Ureter (tissue), 1 donor: ENCODE results near the gene RAPH1. TPM values are rescaled to one million over a fixed set of nuclear protein-coding genes. Genes with fewer than 3 reads are reported as not detected.
"Not testable (repeated sequence)": the region's sequence is repeated elsewhere in the genome, so short reads cannot be mapped to it uniquely, and the experiment has no call there.

Source experiments
- DNase-seq: peaks from one replicate; pipeline ENCODE4 v3.0.0-alpha.2; 2020; ENCODE audit warnings: low spot score
- total RNA-seq: library from RNA; stranded (reverse); gene quantifications from one replicate; pipeline ENCODE4 v1.2.4, GENCODE V29; 2023
- donor health status: DM: yes; HTN: yes; CAD: no.

Gene RAPH1
- total RNA-seq, 1 donor from 2014 or later = 71.6 TPM

GRCh38 chr2:203436496-203436895, 98.6 kb downstream of the RAPH1 start:
- DNase-seq = no peak

GRCh38 chr2:203432811-203433210, 102.3 kb downstream of the RAPH1 start:
- DNase-seq = no peak

GRCh38 chr2:203431391-203432185, 103.5 kb downstream of the RAPH1 start:
- no peak for DNase-seq

- not testable (repeated sequence) for DNase-seq
Measured at GRCh38 chr2:203429643-203430042, 105.5 kb downstream of the RAPH1 start.

- DNase-seq = no peak
Measured at GRCh38 chr2:203427061-203427460, 108.0 kb downstream of the RAPH1 start.

- DNase-seq = no peak
Measured at GRCh38 chr2:203418271-203418670, 116.8 kb downstream of the RAPH1 start.

DNA sequence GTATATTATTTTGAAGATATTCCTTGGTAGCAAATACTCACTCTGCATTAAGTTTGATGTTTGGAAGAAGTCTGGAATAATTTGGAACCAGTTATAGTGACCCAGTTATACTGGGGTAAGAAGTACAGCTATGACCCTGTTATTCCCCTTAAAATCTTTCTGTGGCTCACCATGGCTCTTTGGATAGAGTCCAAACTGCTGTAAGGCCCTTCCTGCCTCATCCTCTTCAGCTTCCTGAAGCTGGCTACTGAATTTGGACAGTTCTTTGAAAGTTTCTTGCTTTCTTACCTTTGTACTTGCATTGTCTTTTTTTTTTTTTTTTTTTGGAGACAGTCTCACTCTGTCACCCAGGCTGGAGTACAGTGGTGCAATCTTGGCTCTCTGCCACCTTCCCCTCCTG, 121.3 kb downstream of the RAPH1 start:
- no peak for DNase-seq

- DNase-seq = no peak
Measured at GRCh38 chr2:203412546-203413331, 122.4 kb downstream of the RAPH1 start.

- no peak for DNase-seq
Measured at GRCh38 chr2:203407496-203407895, 127.6 kb downstream of the RAPH1 start.

GRCh38 chr2:203404996-203405395, 130.1 kb downstream of the RAPH1 start:
- no peak for DNase-seq

GRCh38 chr2:203400805-203401585, 134.1 kb downstream of the RAPH1 start:
- DNase-seq = no peak

DNA sequence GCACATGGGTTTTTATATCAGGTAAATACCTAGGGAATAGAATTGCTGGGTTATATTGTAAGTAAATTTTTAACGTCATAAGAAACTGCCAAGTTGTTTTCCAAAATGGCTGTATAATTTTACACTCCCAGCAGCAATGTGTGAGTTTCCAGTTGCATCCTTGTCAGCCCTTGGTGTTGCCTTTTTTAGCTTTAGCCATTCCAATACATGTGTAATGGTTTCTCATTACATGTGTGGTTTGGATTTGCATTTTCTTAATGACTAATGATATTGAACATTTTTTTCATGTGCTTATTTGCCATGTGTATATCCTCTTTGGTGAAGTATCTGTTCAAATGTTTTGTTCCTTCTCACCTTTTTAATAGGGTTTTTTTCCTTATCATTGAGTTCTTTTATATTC, 136.1 kb downstream of the RAPH1 start:
- no peak for DNase-seq

- no peak for DNase-seq
Measured at GRCh38 chr2:203396667-203397066, 138.4 kb downstream of the RAPH1 start.

GRCh38 chr2:203395858-203396257, 139.2 kb downstream of the RAPH1 start:
- no peak for DNase-seq

GRCh38 chr2:203394519-203395227, 140.4 kb downstream of the RAPH1 start:
- no peak for DNase-seq

GRCh38 chr2:203388153-203388552, 146.9 kb downstream of the RAPH1 start:
- DNase-seq = not testable (repeated sequence)

DNA sequence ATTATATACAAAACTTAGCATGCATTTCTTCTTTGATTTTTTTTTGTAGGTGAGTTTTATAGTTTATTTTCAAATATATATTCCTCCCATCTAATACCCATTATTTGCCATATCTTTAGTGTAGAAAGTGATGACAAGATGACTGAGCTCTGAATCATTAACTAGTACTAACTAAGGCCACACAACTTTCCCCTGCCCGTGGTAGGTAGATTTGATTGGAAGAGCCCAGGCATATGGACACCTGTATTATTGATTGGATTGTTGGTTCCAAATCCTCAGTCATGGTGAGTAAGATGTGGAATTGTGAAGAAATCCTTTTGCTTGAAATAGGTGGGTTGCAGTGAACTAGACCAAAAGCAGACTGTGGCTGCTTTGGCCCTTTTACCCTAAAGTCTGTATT, 152.1 kb downstream of the RAPH1 start:
- DNase-seq = no peak

GRCh38 chr2:203379156-203379555, 155.9 kb downstream of the RAPH1 start:
- DNase-seq = no peak

- no peak for DNase-seq
Measured at GRCh38 chr2:203376173-203376572, 158.9 kb downstream of the RAPH1 start.

GRCh38 chr2:203372706-203373105, 162.4 kb downstream of the RAPH1 start:
- DNase-seq = not testable (repeated sequence)

- no peak for DNase-seq
Measured at GRCh38 chr2:203366639-203367466, 168.2 kb downstream of the RAPH1 start.
